ENCODE measurements around the gene ABHD8.

Gene ABHD8

DNA sequence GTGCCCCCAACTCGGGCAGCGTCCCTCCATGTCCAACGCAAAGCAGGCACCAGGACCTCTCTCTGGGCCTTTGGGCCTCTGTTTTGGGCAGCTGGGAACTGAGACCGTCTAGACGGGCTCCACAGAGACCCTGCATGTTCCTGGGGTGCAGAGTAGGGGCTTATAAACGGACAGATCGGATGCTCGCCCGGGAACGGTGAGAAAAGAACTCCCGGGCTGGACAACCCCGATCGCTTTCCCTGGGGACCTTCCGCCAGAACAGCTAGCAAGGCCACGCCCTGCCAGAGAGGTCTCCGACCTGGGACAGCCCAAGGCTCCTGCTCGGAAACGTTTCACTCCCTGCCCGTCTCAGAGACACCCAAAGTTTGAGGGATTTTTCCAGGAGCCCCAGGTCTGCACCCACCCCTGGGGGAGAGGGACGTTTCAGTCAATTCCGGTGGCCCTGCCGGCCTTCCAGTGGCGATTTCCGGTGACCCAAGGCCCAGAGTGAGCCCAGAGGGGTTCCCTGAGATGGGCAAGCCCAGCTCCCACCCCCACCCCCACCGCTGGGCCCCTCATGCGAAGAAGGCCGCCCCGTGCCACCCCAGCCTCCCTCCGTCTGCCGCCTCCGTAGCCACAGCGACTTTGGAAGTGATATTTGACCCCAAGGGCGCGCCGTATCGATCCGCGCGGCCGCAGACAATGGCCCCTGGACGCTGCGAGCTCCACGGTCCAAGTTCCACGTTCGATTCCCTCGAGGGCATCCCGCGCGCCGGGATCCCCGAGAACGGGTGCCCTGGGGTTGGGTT lies 59.2 kb downstream of the ABHD8 start:
- DNase-seq (ENCODE audit: low read depth in 1 of 2, low spot score in 1 of 2): no peak

GRCh38 chr19:17243211-17243829 lies 59.9 kb downstream of the ABHD8 start:
- no peak for DNase-seq (ENCODE audit: low read depth in 1 of 2, low spot score in 1 of 2)

- DNase-seq (ENCODE audit: low read depth in 1 of 2, low spot score in 1 of 2): no peak
Measured at GRCh38 chr19:17242431-17243208, 60.6 kb downstream of the ABHD8 start.
